Hair follicular keratinocyte (primary cell): ENCODE data around the gene C22orf42. TPM values are rescaled to one million over a fixed set of nuclear protein-coding genes. Genes with fewer than 3 reads are reported as not detected.

Experiments
- total RNA-seq: library from RNA; depleted of rRNA; stranded (reverse); fragments of >200 nt; gene quantifications from 2 replicates; pipeline ENCODE4 v1.2.3, GENCODE V29; 2015

The C22orf42 gene
- total RNA-seq: not detected in 2 replicates

GRCh38 chr22:32158712-32159533 is at the start of gene C22orf42:
Gene C22orf42, minus strand, starts transcription at chr22:32159303. Its CDS starts 88 bp downstream, at chr22:32159215.

GRCh38 chr22:32204856-32205722 is 46.0 kb upstream of the C22orf42 start, which contains the start of gene RFPL2:
Gene RFPL2, minus strand, starts transcription at chr22:32205073. Its CDS starts 2,622 bp downstream, at chr22:32202451.

Other genes with a start within 250 kb of the C22orf42 start
- 130 and 185 TPM in 2 replicates for gene YWHAH, start 214.8 kb downstream of the C22orf42 start, total RNA-seq
- gene SLC5A1, start 116.0 kb downstream of the C22orf42 start, total RNA-seq: 0.04 and 0.08 TPM in 2 replicates
- not detected in 2 replicates for gene RFPL2, start 45.8 kb upstream of the C22orf42 start, total RNA-seq
- not detected in 2 replicates for gene SLC5A4, start 96.0 kb upstream of the C22orf42 start, total RNA-seq
- not detected in 2 replicates for gene RFPL3, start 198.6 kb upstream of the C22orf42 start, total RNA-seq